Measurements from ENCODE around the gene TDRD7.

DNA sequence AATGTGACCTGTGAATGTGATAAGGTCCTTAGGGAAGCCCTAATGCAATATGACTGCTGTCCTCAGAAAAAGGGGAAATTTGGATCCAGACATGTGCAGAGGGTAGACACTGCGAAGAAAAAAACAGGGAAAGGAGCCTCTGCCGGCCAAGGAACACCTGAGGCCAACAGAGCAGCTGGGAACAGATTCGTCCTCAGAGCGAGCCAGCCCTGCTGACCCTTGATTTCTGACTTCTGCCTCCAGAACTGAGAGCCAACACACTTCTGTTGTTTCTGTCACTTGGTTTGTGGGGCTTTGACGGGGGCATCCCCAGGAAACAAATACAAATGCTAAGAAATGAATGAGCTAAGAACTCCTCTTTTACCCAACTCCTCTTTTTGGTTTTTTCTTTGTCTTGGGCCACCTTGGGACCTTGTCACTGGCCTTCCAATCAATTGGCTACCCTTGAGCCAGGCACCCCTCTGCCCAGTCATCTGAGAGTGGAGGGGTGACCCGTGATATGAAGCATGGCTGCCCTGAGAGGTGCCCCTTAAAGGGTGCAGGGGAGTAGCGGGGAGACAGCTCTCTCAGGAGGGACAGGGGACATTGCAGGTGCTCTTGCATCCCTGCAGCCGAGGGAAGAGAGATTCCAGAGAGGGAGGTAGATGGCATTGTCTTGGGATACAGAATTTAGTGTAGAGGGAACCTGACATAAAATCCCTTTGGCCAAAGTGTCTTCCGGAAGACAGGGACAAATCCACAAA is 106.4 kb downstream of the TDRD7 start:
- TF ChIP-seq, protein P1, sequence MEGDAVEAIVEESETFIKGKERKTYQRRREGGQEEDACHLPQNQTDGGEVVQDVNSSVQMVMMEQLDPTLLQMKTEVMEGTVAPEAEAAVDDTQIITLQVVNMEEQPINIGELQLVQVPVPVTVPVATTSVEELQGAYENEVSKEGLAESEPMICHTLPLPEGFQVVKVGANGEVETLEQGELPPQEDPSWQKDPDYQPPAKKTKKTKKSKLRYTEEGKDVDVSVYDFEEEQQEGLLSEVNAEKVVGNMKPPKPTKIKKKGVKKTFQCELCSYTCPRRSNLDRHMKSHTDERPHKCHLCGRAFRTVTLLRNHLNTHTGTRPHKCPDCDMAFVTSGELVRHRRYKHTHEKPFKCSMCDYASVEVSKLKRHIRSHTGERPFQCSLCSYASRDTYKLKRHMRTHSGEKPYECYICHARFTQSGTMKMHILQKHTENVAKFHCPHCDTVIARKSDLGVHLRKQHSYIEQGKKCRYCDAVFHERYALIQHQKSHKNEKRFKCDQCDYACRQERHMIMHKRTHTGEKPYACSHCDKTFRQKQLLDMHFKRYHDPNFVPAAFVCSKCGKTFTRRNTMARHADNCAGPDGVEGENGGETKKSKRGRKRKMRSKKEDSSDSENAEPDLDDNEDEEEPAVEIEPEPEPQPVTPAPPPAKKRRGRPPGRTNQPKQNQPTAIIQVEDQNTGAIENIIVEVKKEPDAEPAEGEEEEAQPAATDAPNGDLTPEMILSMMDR (optimal IDR thresholded peaks at IDR 0.05 in 1 of 3, IDR thresholded peaks at IDR 0.05 in 1 of 3, conservative IDR thresholded peaks at IDR 0.05 in 1 of 3; ENCODE audit: extremely low read depth in 1 of 3, insufficient read depth in 2 of 3, low read length in 3 of 3) = no peak
- TF ChIP-seq EZH2 (IDR thresholded peaks at IDR 0.05; ENCODE audit: low read length) = no peak

Measured in keratinocyte (primary cell).